ENCODE data around the gene NALCN.

The NALCN gene

DNA sequence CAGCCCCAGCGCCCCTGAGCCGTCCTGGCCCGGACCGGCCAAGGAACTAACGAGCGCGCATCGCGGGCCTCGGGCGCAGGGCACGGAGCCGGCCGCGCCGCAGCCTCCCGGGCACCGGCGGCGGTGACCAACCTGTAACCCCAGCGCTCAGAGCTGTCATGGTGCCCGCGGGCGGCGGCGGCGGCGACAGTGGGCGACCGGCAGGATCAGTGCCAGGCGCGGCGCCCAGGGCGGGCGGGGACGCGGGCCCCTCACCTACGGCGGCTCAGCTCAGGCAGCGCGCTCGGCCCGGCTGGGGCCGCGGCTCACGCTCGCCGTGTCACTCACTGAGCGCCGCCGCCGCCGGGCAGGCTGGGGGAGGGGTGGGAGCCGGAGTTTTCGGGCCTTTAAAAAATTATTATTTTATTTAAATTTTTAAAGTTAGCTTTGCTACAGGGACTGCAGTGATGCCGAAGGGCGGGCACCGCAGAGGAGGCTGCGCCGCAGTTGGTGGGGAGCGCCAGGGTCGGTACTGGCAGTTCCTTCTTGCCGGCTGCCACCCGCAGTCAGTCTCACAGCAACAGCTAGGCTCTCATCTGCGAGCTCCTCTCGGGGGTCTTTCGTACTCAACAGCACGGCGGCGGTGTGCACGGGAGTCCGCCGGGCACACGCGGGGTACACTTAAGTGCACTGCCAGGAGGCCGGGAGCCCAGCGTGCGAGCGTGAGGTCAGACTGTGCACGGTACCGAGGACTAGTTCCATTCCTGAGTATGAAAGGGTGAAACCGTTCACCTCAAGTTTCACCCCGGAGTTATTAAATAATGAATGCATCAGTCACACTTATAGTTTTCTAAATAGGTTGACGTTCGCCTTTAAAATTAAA lies at the start of gene NALCN:
TSS of gene NALCN (minus strand) at position 328 of the 862 bp plus-strand sequence. CDS start 17,382 bp downstream, outside the sequence.
- peak in 1 of 2 donors; percentile 32 for ATAC-seq

DNA sequence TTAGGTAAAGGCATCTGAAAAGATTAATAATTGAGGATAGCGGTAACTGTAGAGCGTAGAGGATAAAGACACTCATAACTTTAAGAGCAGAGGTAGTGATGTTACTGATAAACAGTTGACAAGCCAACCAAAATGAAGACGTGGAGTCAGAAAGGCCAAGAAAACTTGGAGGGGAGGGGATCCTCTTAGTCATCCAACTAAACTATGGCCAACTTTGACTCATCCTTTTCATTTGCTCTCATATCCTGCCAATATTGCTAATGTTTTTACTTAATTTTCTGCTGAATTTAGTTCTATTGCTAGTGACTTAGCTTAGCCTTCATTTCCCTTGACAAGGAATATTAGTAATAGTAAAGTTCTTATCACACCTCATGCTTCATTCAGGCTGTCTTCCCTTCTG lies 49.6 kb upstream of the NALCN start:
- ATAC-seq, result no peak

DNA sequence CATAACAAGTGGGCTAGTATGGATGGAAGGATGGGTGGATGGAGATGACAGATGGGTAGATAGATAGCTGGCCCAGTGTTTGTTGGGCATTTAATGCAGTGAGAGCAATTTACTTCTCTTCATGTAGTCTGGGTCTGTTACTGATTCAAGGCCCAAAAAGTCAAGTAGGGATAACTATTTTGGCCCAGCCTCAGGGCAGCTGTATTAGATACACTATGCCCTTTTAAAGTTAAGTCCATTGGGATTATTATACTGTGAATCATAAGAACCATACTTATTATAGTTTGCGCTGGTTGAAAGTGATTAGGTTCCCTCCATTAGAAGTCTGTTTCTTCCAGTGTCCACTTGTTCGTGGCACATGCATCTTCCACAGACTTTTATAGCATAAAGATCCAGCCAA lies 40.9 kb upstream of the NALCN start:
- no peak for ATAC-seq

DNA sequence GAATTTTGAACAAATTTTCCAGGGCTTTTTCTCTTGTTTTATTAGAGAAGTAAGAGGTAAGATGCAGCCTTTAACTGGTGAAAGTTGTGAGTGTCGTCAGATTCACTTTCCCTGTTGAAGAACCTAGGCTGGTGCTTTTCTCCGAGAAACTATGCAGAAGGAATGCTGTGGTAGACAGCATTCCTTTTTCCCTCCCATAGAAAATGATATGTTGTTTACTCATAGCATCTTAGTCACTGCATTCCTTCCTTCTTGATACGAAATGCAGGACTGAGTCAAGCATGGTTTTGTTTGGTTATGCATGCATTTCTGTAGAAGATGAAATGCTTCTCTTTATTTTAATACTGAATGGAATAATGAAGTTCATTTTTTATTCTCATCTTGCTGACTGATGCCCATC lies 39.6 kb upstream of the NALCN start:
- ATAC-seq, result no peak

DNA sequence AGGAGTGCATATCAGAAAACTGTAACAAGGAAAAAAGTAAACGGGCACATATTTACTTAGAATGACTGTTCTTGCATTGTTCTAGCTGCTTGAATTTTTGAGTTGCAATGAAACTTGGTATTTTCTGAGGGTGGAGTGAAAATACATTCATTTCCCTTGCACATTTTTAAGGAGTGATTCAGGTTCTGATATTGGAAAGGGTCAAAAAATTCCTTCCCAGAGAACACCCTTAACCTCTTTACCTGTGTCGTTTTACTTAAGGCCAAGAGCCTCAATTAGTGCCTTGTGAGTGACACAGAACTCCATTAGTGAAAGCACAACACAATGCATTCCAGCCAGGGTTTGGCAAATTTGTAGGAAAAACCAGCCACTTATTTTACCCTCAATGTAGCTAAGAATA lies 38.5 kb upstream of the NALCN start:
- ATAC-seq, result no peak

DNA sequence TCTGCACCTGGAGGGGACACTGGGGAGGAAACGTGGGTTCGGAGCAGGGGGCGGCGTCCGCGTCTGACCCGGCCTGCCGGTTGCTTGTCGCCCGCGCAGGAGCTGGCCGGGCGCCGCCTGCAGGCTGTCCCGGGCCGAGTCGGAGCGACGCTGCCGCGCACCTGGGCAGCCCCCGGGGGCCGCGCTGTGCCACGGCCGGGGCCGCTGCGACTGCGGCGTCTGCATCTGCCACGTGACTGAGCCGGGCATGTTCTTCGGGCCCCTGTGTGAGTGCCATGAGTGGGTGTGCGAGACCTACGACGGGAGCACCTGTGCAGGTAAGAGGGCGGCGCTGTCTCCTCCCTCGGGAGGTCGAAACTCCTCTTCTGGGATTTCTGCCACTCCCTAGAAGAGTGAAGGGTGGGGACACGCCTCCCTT lies 37.5 kb upstream of the NALCN start:
- no peak for ATAC-seq

DNA sequence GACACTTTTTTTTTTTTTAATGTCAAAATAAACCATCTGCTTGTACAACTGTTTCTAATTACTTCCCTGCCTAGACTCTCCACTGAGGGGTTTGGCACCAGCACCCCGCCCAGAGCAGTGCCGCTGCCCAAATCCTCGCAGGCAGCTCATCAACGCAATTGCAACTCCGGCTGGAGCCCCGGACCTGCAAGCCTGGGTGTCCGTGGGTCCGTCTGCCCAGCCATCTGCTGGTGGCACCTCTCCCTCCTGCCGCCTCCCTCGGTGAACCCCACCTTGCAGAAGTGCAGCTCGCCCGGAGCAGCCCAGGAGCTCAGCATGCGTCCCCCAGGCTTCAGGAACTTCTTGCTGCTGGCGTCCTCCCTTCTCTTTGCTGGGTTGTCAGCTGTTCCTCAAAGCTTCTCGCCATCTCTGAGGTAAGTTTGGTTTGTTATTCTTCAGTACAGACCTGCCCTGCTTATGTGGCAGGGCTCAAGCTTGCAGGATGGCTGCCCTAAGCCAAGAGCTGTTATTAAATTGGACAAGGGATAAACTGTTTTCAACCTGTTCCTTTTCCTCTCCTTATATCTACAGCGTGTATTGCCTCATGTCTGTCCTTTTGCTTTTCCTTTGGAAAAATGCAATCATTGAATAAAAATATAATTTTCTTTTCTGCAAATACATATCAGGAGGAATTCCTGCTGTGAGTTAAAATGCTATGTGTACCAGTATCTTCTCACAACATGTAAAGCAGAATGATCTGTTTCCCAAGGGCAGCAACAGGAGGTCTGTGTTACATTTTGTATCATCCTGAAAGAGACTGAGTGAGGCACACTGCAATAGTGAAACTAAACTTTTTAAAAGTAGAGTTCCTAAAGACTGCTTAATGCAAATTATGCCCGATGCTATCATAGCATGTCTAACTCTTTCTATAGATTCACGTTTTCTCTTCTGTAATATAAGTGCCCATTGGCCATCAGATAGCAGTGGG lies 36.5 kb upstream of the NALCN start, which contains the start of gene ITGBL1:
TSS of gene ITGBL1 (plus strand) at position 157 of the 967 bp plus-strand sequence. CDS start at position 316, 159 bp downstream.
- no peak for ATAC-seq

DNA sequence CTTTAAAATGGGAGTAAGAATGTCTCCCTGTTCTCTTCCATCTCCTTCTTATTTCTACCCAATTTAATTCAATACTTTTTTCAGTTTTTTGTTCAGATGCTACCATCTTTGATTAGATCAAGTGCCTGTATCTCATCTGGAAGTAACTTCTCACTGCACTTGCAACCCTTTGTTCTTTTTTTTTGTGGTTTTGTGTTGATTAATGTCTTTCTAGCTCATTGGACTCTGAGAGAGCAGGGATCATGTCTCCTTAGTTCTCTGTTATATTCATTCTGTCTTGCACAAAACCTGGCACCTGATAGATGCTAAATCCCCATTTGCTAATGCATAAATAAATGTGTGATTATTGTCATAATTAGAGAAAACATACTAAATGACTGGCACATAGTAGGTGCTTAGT lies 35.3 kb upstream of the NALCN start:
- no peak for ATAC-seq

DNA sequence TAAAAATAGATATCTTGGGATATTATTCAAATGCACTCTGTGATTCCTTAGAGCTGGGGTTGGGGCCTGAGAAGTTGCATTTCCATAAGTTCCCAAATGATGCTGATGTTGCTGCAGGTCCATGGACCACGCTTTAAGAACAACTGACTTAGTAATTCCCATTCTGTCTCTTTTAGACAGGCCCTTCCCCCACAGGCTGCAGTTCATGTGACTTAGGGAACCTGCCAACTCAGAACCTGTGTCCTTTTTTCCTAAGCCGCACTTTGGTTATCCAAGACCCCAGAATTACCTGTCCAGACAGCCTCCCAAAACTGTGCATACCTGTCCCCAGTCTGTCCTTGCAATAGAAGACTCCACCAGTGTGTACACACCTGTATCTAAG lies 34.4 kb upstream of the NALCN start:
- ATAC-seq, result no peak

DNA sequence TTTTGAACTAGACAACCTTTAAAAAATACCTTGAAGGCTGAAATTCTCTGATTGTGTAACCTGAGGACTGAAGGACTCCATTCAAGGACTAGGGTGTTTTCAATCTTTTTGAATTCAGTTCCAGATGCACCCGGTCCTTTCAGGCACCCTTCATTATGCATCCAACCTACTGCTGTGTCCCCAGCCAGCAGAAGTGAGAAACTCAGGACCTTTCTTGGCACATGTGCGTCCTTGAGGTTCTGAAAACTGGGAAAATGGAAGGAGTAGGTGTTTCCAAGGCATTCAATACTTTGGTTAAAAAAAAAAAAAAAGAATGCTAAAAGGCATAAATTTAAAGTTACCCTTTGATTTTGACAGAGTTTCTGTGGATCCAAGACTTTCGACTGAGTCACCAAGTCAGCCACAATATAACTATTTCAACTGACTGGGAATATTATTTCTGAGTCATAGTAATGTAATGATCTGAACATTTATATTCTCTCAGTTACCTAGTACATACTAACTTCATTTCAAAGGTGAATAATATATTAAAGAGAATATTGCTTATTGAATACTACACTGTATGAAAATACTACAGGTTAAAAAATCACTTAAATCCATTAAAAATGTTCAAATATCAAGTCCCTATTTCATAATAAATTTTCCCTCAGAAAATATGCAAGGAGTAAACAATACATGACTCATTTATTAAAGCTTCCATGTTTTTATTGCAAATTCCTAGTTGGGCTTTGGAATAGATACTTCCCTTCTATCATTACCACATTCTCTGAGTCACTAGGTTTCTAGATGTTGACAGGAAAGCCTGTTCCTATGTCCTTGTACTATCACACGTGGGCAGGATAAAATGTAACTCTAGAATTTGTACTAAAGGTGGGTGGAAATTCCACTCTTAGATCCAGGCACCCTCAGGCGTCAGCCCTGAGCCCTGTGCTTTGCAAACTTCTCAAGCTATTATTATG lies 33.8 kb upstream of the NALCN start:
- no peak for ATAC-seq

DNA sequence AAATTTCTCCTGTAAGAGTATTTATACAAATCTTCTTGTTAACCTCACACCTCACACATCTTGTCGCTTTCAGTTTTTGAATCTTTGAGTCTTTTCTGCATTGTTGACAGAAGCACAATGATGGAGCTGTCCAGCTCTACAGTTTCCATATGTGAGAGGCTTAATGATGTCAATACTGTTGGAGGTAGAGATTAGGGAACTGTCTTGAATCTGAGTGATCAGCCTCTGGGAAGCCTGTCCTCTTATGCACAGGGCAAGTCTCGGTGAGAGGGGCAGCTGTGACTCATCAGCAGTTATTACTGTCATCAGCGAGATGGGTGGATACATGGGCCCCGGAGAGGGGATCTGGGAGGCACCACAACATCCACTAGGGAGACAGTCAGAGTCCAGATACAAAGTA lies 31.5 kb upstream of the NALCN start:
- no peak for ATAC-seq

DNA sequence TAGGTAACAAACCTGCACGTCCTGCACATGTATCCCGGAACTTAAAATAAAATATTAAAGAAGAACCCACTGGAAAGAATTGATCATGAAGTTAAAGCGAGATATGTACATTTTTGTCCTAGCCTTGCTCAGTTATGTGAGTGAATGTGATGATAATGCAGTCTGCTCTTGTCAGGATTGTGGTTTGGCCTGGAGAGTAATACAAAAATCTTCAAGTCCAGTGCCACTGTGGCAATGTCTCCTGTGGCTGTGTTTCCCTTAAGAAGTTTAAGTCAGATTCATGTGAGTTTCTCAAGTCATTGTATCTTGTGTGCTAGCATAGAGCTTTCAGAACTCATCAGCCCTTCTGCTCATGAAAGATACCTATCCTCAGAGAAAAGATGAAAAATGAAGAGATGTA lies 18.2 kb upstream of the NALCN start:
- ATAC-seq, result no peak

DNA sequence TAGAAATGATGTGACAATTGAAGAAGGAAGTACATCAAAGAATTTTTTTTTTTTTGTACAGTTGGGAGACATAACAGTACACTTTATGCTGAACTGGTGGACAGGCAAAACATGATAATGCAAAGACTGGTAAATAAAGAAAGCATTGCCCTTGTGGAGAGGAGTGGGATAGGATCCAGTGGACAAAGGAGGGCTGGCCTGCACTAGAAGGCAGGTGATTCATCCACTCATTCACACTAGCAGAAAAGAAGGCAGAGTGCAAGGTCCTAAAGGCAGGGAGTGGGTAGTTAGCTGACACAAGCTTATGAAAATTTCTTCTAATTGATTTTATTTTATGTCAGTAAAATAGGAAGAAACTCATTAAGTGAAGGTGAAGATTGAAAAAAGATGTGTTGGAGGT lies 17.6 kb upstream of the NALCN start:
- ATAC-seq, result no peak

DNA sequence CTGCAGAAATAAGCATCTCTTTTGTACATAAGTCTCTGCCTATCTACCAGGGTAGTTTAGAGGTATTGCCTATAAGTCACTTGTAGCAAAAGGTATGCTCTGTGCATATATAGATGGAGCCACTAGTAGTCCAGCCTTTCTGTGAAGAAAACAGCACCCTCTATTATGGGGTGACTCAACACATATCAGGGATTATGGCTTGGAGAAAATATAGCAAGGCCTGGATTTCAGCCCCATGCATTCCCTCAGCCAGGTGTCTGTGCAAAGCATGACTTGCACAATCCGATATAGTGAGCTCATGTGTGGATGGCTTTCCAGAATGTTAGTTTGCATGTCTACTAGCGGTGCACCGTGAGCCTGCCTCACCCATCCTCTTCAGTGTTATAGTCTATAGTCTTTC lies 13.4 kb upstream of the NALCN start:
- no peak for ATAC-seq

DNA sequence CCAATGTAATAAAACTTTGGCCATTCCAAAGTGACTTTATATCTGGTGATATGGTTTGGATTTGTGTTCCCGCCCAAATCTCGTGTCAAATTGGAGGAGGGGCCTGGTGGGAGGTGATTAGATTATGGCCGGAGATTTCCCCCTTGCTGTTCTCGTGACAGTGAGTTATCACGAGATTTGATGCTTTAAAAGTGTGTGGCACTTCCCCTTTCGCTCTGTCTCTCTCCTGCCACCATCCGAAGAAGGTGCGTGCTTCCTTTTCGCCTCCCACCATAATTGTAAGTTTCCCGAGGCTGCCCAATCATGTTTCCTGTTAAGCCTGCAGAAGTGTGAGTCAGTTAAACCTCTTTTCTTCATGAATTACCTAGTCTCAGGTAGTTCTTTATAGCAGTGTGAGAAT lies 9.3 kb upstream of the NALCN start:
- ATAC-seq, result no peak

DNA sequence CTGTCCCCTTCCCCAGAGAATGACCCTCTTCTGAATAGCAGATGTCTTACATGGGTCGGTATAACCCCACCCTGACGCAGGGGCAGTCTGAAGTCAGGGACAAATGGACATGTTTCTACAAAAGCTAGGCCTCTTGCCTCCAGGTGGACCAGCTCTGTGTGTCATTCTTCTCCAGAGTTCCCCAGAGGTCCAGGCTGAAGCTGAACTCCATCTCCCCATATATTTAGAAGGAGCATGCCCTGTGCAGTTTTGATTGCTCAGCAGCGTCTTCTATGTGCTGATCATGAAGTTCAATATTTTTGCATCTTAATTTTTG lies 8.8 kb upstream of the NALCN start:
- ATAC-seq, result no peak

DNA sequence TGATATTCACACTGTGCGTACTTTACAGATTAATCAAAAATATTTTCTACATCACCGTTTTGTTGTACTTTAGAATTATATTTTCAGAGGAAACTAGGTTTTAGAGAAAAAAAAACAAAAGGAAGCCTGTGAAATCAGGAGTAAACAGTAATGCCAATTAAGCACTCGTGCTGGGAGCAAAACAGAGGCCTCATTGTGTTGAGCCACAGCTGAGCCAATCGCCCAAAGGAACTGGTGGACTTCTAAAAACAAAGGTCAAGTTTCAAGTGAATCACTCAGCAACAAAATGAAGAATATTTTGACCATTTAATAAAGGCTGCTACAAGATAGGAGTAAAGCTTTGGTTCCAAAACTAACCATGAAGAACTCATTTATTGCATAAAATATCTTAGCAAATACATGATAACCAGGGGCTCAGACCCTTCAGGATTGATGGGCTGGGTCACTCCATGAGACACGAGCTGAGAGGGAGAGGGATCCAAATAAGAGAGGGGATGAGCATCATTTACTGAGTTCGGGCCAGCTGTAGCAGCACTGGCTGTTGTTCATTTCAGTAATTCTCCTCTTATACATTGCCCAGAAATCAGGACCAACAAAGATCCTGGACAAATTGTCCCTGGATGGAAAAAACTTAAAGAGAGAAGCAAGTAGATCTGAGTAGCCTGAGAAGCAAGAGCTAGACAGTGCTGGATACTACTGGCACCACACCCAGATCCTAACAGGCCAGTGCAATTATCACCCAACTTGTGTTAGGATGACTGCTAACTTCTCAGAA lies 8.3 kb upstream of the NALCN start:
- no peak for ATAC-seq

DNA sequence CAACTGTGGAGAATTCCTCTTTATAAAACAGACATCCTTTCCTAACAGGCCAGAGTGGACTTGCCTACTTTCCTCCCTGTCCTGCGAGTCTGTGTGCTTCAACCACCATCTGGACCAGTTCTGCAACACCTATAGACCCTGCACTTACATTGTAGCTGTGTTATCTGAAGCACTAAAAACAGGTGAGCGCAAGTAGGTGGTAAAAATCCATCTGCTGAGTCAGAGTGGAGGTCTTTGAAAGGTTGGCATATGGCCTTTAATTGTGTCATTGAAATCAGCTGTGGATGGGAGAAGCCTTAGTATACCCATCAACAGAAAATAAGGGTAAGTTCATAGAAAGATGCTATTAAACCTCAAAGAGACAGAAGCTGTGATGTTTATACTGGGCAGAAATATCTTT lies 7.6 kb upstream of the NALCN start:
- ATAC-seq, result no peak

DNA sequence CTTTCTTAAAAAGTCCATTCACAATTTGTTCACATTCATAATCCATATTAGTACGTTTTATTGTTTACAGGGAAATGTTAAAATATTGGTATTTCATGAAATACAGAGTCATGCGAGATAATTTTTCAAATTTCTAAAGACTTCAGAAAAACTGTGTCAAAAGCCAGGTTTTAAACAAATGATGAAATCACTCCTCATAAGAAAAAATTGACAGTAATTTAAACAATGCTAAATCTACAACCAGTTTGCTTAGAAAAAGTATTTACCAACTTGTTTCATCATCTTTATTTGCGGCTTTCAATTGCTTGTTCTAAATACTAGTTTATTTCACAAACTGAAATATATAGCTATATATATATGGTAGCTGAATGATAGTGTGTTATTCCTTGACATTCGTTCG lies 1.2 kb upstream of the NALCN start:
- no peak for ATAC-seq

DNA sequence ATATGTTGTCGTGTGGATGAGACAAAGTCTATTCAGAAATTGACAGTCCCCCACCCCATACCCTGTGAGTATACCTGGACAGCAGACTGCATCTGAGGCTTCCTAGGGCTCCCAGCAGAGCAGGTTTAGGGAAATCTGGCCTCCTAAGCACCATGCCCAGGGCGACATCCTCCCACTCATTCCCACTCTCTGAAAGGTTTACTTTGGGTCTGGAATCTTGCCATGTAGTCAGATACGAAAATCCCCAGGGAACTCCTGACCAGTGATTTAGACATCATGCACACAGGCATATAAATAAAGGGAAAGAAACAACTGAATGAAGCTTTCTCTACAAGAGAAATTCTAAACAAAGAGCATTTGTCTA lies 717 bp upstream of the NALCN start:
- ATAC-seq, result no peak

DNA sequence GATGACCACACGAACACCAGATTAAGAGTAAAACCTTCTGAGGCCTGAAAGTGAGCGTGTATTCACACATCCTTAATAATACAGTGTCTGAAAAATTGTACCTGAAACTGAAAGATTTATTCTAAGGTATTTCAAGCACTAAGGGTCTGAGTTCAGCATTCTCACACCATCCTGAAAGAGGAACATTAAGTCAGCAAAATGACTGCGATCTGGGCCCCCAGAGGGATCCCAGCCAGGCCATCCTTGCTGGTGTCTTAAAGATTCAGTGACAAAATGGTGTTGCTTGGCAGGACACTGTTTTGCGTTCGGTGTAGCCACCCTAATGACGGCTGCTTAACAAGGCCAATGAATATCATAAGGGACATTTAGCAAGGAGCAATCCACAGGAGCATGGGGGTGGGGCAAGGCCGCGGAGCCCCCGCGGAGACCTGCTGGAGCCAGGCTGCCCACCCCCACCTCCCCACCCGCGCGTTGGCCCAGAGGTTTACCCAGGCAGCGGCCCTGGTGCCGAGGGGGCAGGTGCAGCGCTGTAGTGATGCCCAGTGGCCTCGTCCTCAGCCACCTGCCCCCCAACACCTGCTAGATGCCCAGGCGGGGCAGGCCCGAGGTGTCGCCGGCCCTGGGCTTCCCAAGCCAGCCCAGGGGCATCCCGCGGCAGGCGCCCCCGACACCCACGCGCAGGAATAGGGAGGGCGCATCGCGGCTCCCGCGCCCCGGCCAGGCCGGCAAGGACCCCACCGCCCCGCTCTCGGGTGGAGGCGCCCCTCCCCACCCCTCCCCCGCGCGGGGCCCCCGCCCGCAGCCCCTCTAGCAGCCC lies 742 bp downstream of the NALCN start:
- ATAC-seq, result no peak
